Activated CD8-positive, alpha-beta T cell treated with anti-CD3 and anti-CD28 coated beads, Interleukin-2, amount 10 ng/mL, durations not matched to agents 7 days and 5 days (primary cell): ENCODE data around the gene RFX2. TPM values are rescaled to one million over a fixed set of nuclear protein-coding genes. Genes with fewer than 3 reads are reported as not detected.
"Not testable (repeated sequence)": the region's sequence is repeated elsewhere in the genome, so short reads cannot be mapped to it uniquely, and the experiment has no call there.

ENCODE experiments used
- ATAC-seq: fragments of 150-1000 bp; cut with Tn5 transposase; one replicate; pipeline ENCODE4 v1.10.0; 2021; ENCODE audit warnings: moderate library complexity
- CTCF ChIA-PET: fragments of 350-600 bp; sonication (Branson Sonifier 250); formaldehyde crosslinking; loops from one replicate; lab custom pipeline; 2021; ENCODE audit warnings: antibody characterized with exemption; lab: Charles Lee
- POLR2A ChIA-PET: fragments of 350-600 bp; sonication (Branson Sonifier 250); formaldehyde crosslinking; loops from one replicate; lab custom pipeline; 2021; ENCODE audit warnings: antibody characterized with exemption; lab: Charles Lee
- DNase-seq: peaks from one replicate; pipeline ENCODE4 v3.0.0-alpha.2; 2020
- H3K27ac Mint-ChIP-seq: one replicate; pipeline ENCODE4 v1.8.0; 2021; ENCODE audit warnings: mild to moderate bottlenecking, mixed read lengths
- H3K27me3 Mint-ChIP-seq: one replicate; pipeline ENCODE4 v1.8.0; 2021; ENCODE audit warnings: low read depth, mixed read lengths
- H3K36me3 Mint-ChIP-seq: one replicate; pipeline ENCODE4 v1.8.0; 2021; ENCODE audit warnings: low read depth, mixed read lengths
- H3K4me1 Mint-ChIP-seq: one replicate; pipeline ENCODE4 v1.8.0; 2021; ENCODE audit warnings: low read depth, mixed read lengths
- H3K4me3 Mint-ChIP-seq: one replicate; pipeline ENCODE4 v1.8.0; 2021; ENCODE audit warnings: mild to moderate bottlenecking, mixed read lengths
- H3K9me3 Mint-ChIP-seq: one replicate; pipeline ENCODE4 v1.8.0; 2022; ENCODE audit warnings: mixed read lengths; ENCODE audit not compliant: insufficient read depth
- total RNA-seq, 2 experiments: library from RNA; stranded (reverse); gene quantifications; one replicate each; pipeline ENCODE4 v1.2.3, GENCODE V29; 2021

Gene RFX2
- total RNA-seq, 2 experiments from 2014 or later: 12.3 to 13.8 TPM

DNA sequence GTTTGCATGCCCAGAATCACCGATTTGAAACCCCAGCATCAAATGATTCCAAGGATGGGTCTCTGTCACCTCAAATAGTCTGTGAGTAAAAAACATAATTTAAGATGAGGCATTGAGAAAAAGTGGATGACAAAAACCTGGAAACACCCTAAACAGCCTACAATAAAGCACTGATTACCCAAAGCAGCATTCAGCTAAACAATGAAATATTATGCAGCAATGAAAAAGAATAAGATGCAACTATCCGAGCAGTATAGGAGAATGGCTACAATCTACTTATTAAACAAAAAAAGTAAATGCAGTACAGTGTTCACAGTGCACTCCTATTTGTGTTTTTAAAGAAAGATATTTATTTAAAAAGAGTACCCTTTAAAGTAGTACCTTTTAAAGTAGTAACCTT, 7.7 kb upstream of the RFX2 start:
- Mint-ChIP-seq H3K27ac (no peak overlapping the region), H3K36me3 (peaks cover 2% of the 10 kb centered on the region), H3K9me3 (peaks cover 16% of the 10 kb centered on the region), H3K27me3 (peaks cover 10% of the 10 kb centered on the region), H3K4me3 (no peak overlapping the region), H3K4me1 (no peaks in the 10 kb centered on the region)
- POLR2A ChIA-PET: no interaction called here
- no peak for DNase-seq
- CTCF ChIA-PET: interaction anchor here (4.2 kb wide), 1 partner anchor 8 kb away, joined by 26 read pairs; no protein-coding TSS in a partner anchor
- no peak for ATAC-seq

DNA sequence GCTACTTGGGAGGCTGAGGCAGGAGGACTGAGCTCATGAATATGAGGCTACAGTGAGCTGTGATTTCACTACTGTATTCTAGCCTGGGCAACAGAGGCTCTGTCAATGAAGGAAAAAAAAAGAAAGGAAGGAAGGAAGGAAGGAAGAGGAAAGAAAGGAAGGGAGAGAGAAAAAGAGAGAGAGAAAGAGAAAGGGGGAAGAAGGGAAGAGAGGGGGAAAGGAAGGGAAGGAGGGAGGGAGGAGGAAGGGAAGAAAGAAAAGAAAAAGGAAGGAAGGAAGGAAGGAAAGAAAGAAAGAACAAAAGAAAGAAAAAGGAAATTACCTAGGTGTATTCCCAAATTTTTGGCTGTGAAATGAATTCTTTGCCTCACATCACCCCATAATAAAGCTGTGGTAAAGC, 7.2 kb upstream of the RFX2 start:
- no peak overlapping the region for H3K27ac Mint-ChIP-seq
- H3K36me3 Mint-ChIP-seq: peaks cover 2% of the 10 kb centered on the region
- peaks cover 10% of the 10 kb centered on the region for H3K27me3 Mint-ChIP-seq
- CTCF ChIA-PET: interaction anchor here (4.2 kb wide), 1 partner anchor 9 kb away, joined by 26 read pairs; no protein-coding TSS in a partner anchor
- H3K4me1 Mint-ChIP-seq: no peaks in the 10 kb centered on the region
- peaks cover 16% of the 10 kb centered on the region for H3K9me3 Mint-ChIP-seq
- POLR2A ChIA-PET: no interaction called here
- ATAC-seq: no peak
- DNase-seq: no peak
- H3K4me3 Mint-ChIP-seq: no peak overlapping the region

DNA sequence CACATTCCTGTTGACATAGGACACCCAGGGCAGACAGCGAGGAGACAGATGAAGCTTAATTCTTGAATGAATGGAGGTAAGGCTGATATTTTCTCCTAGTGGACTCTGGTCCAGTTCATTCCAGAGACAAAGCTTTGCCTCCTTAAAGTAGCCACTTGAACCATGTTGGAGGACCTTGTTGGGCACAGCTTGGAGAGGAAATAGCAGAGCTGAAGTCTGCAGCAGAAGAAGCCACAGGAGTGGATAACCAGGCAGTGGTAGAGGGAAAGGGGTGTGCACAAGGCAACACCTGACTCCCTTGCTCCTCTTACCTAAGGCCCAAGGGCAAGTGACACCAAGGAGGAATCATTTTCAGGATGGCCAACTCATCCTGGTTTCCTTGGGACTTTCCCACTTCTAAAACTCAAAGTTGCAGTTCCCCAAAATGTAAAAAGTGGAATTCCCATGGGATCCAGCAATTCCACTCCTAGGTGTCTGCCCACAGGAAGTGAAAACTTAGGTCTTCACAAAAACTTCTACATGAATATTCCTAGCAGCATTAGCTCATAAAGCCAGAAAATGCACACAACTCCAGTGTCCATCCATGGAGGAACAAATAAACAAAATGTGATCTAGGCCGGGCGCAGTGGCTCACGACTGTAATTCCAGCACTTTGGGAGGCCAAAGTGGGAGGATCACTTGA, 6.6 kb upstream of the RFX2 start:
- peaks cover 2% of the 10 kb centered on the region for H3K36me3 Mint-ChIP-seq
- H3K27me3 Mint-ChIP-seq: peaks cover 10% of the 10 kb centered on the region
- H3K4me1 Mint-ChIP-seq: peaks cover 2% of the 10 kb centered on the region
- no peak for DNase-seq
- no peak overlapping the region for H3K27ac Mint-ChIP-seq
- CTCF ChIA-PET: interaction anchor here (1.9 to 4.2 kb wide), 2 partner anchors 9 to 69 kb away, joined by 10 to 26 read pairs; no protein-coding TSS in a partner anchor
- H3K9me3 Mint-ChIP-seq: peaks cover 16% of the 10 kb centered on the region
- POLR2A ChIA-PET: no interaction called here
- no peak for ATAC-seq
- no peak overlapping the region for H3K4me3 Mint-ChIP-seq

DNA sequence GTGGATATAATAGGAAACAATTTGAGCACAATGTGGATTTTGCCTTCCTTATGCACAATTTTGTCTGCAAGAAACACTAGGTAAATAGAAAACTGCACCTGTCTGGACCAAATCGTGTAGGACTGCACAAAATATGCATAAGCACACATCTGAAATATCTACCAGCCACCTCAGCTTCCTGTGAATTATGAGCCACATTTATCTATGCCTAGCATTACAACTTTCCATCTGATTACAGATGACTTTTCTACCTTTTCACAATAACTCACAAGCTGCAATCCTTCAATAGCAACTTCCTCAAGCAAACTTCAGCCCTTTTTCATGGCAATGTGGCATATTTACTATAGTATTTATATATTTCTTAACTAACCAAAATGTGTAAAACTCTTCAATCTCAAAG, 5.7 kb upstream of the RFX2 start:
- DNase-seq: no peak
- no peak for ATAC-seq
- ChIA-PET POLR2A (no interaction called here), CTCF (interaction anchor here (1.9 to 4.2 kb wide), 2 partner anchors 10 to 68 kb away, joined by 10 to 26 read pairs; no protein-coding TSS in a partner anchor)
- H3K27ac Mint-ChIP-seq: no peak overlapping the region
- peaks cover 8% of the 10 kb centered on the region for H3K4me1 Mint-ChIP-seq
- H3K27me3 Mint-ChIP-seq: peaks cover 10% of the 10 kb centered on the region
- peaks cover 5% of the 10 kb centered on the region for H3K36me3 Mint-ChIP-seq
- peaks cover 16% of the 10 kb centered on the region for H3K9me3 Mint-ChIP-seq
- no peak overlapping the region for H3K4me3 Mint-ChIP-seq

DNA sequence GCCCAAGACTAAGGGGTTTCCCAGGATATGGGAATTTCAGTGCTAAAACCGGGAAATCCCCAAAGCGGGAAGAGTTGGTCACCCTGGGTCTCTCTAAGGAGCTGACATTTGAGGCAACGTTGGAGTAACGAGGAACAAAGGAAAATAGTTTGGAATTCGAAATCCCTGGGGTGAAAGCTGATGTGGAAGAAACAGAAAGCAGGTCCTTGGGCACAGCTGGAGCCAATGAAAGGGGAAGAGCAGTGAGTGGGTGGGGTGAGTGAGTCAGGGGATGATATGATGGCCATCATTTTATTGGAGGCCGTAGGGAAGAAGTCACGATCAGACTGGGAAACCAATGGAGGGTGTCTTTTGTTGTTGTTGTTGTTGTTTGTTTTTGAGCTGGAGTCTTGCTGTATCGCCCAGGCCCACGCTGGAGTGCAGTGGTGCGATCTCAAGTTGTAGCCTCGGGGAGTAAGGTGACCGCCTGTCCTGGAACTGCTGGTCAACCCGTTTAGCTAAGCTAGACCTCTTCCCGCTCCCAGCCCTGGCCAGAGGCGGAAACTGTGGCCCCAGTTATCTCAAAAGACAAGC, 3.4 kb upstream of the RFX2 start:
- Mint-ChIP-seq H3K27ac (no peak overlapping the region), H3K4me1 (peaks cover 17% of the 10 kb centered on the region), H3K4me3 (no peak overlapping the region), H3K9me3 (peaks cover 5% of the 10 kb centered on the region), H3K36me3 (peaks cover 2% of the 10 kb centered on the region), H3K27me3 (peaks cover 11% of the 10 kb centered on the region)
- CTCF ChIA-PET: interaction anchor here (4.2 kb wide), 1 partner anchor 12 kb away, joined by 26 read pairs; no protein-coding TSS in a partner anchor
- POLR2A ChIA-PET: no interaction called here
- DNase-seq (no peak), ATAC-seq (no peak)

DNA sequence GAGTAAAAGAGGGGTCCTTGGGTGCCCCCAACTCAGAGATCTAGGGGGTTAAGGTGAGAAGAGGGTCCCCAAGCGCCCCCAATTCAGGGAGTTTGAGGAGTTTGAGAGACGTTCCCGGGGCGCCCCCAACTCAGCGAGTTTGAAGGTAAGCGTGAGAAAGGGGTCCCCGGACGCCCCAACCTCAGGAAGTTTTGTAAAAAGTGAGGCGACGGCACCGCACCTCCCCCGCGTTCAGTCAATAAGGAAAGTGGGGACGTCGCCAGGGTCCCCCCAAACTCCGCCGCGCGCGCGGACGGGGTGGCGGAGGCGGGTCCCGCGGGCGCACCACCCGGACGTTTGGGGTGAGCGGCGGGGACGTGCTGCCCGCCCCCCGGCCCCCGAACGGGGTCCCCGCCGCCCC, 353 bp downstream of the RFX2 start:
- Mint-ChIP-seq H3K27me3 (peaks cover 11% of the 10 kb centered on the region), H3K4me3 (peak overlapping the region; percentile 82), H3K9me3 (no peaks in the 10 kb centered on the region), H3K36me3 (peaks cover 2% of the 10 kb centered on the region), H3K4me1 (peaks cover 25% of the 10 kb centered on the region), H3K27ac (peak overlapping the region; percentile 46)
- no peak for DNase-seq
- POLR2A ChIA-PET: no interaction called here
- ATAC-seq: no peak
- CTCF ChIA-PET: no interaction called here

DNA sequence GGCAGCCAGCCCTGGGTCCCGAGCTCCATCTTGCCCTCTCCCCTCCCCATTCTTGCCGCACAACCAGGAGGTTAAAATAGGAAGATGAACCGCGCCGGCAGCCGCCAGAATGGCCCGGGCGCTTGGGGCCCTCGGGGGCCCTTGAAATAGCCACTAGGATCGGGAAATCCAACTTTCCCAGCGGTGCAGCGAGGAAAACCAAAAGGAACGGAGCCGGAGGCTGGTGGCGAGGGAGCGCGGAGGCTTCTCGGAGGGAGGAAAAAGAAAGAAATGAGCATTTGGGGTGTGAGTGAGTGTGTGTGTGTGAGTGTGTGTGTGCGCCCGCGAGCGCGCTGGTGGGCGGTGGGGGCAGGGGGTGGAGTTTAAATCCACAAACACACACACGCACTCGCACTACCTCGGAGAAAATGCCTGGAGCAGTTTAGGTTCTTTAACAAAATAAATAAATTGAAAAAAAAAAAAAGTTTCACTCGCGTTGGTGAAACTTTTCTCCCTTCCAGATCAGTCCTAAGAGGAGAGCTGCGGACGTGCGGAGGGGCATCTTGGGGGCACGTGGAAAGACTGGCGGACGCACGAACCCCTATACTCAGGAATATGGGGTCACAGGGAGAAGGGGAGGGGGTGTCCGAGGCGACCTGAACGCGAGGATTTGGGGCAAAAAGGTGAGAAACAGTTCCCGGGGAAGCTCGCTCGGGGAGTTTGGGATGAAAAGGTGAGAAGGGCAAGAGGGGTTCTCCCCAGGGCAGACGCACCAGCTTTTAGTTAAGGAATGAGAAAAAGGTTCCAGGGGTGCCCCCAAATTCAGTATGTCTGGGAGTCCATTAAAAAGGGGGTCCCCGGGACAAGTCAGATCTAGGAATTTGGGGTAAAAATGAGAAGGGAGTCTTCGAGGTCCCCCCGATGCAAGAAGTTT, 1.3 kb downstream of the RFX2 start:
- ChIA-PET POLR2A (interaction anchor here (0.6 to 0.8 kb wide), 4 partner anchors 9 to 160 kb away, joined by 3 to 6 read pairs (median 3); no protein-coding TSS in a partner anchor), CTCF (interaction anchor here (0.6 to 1.8 kb wide), 4 partner anchors 9 to 60 kb away, joined by 3 to 9 read pairs (median 6); no protein-coding TSS in a partner anchor)
- no peak for ATAC-seq

DNA sequence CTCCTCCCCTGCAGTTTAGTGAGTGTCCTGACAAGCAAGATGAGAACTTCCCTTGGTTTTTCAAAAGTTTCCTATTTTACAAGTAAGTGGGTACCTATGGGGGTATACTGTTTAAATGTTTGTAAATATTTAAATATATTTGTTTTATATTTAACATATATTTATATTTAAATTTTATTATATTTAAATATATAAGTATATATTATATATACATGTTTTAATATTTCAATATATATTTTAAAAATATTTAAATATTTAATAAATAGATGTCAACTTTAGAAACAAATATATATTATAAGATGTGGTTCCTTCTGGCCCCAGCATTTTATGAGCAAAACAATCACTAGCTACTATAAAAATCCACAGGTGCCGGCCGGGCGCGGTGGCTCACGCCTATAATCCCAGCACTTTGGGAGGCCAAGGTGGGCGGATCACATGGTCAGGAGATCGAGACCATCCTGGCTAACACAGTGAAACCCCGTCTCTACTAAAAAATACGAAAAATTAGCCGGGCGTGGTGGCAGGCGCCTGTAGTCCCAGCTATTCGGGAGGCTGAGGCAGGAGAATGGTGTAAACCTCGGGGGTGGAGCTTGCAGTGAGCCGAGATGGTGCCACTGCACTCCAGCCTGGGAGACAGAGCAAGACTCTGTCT, 3.5 kb downstream of the RFX2 start:
- peaks cover 11% of the 10 kb centered on the region for H3K27me3 Mint-ChIP-seq
- H3K4me3 Mint-ChIP-seq, CTCF ChIA-PET, POLR2A ChIA-PET, DNase-seq, H3K27ac Mint-ChIP-seq, ATAC-seq, H3K9me3 Mint-ChIP-seq, H3K36me3 Mint-ChIP-seq: not testable (repeated sequence)
- H3K4me1 Mint-ChIP-seq: peaks cover 23% of the 10 kb centered on the region

More for the DNA sequence above, 1.3 kb downstream of the RFX2 start:
- H3K9me3 Mint-ChIP-seq: no peaks in the 10 kb centered on the region
- H3K4me3 Mint-ChIP-seq: peak overlapping the region; percentile 82
- H3K36me3 Mint-ChIP-seq: peaks cover 2% of the 10 kb centered on the region
- peaks cover 11% of the 10 kb centered on the region for H3K27me3 Mint-ChIP-seq
- peak overlapping the region; percentile 48 for H3K27ac Mint-ChIP-seq
- H3K4me1 Mint-ChIP-seq: peaks cover 25% of the 10 kb centered on the region
- peak; percentile 61 for DNase-seq

DNA sequence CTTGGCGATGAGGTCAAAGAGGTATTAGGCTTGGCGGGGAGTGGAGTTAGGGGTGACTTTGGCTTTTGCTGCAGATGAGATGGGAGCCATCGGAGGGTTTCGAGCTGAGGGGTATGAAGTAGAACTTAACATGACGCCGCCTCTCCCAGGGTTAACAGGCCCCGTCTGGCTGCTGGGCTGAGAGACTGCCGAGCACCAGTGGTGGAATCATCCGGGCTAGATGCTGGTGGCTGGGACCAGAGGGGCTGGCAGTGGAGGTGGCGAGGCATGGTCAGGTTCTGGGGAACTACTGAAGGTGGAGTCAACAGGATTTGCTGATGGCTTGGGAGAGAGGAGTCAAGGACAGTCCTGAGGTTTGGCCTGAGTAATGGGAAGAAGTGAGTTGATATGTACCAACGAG, 4.9 kb downstream of the RFX2 start:
- Mint-ChIP-seq H3K4me3 (no peak overlapping the region), H3K27ac (no peak overlapping the region), H3K27me3 (peaks cover 11% of the 10 kb centered on the region), H3K36me3 (no peaks in the 10 kb centered on the region), H3K9me3 (no peaks in the 10 kb centered on the region), H3K4me1 (peaks cover 26% of the 10 kb centered on the region)
- ATAC-seq (no peak), DNase-seq (no peak)
- POLR2A ChIA-PET: interaction anchor here (0.6 kb wide), 1 partner anchor 169 kb away, joined by 3 read pairs; no protein-coding TSS in a partner anchor
- CTCF ChIA-PET: interaction anchor here (1.4 to 1.7 kb wide), 3 partner anchors 20 to 83 kb away, joined by 3 to 8 read pairs (median 4); no protein-coding TSS in a partner anchor

DNA sequence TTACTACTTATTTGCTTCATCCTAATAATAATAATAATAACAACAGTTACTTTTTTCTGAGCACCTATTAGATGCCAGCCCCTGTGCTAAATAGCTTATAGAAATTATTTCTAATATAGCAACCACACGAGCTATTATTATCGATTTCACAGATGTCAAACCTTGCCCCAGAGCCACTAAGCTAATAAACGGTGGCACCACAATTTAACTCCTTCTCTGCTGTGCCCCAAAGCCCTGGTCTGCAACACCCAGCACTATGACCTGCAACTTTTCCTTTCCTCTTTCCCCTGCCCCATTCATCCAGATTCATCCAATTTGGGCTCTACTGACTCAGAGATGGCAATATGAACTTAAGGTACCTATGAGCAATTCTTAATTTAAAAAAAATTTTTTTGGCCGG, 6.4 kb downstream of the RFX2 start:
- Mint-ChIP-seq H3K4me1 (peaks cover 27% of the 10 kb centered on the region), H3K27ac (no peak overlapping the region), H3K9me3 (no peaks in the 10 kb centered on the region), H3K36me3 (peaks cover 6% of the 10 kb centered on the region), H3K4me3 (no peak overlapping the region), H3K27me3 (peaks cover 7% of the 10 kb centered on the region)
- POLR2A ChIA-PET: no interaction called here
- CTCF ChIA-PET: interaction anchor here (1.7 kb wide), 1 partner anchor 81 kb away, joined by 4 read pairs; no protein-coding TSS in a partner anchor
- ATAC-seq (no peak), DNase-seq (no peak)

DNA sequence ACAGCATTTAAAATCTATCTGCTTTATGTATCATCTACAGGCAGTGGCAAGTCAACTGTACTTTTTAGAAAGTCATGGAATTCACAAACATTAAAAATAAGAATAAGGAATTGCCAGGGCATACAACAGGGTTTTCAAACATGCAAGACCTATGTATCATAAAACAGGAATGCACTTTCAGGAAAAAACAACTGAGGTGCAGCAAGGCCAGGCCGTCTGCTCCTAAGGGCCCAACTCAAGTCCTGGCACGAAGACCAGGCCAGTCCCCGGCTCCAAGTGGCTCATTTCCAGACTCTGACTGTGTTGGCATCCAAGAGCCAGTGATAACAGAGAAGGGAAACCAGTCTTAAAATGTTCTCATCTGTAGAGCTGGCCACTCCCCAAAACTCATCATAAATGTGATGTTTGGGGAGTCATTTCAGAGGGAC, 7.1 kb downstream of the RFX2 start:
- no peak for ATAC-seq
- Mint-ChIP-seq H3K4me3 (no peak overlapping the region), H3K27me3 (peaks cover 4% of the 10 kb centered on the region), H3K36me3 (peaks cover 6% of the 10 kb centered on the region), H3K4me1 (peaks cover 20% of the 10 kb centered on the region), H3K27ac (no peak overlapping the region), H3K9me3 (no peaks in the 10 kb centered on the region)
- DNase-seq: no peak
- CTCF ChIA-PET: no interaction called here
- POLR2A ChIA-PET: no interaction called here
